Measurements from ENCODE around the gene ZBTB38. TPM values are rescaled to one million over a fixed set of nuclear protein-coding genes. Genes with fewer than 3 reads are reported as not detected.

ZBTB38 gene
- total and polyA plus RNA-seq, 2 donors (not counting 1 experiment from before 2014, with no cell fraction given): 13.8 to 71.2 TPM

DNA sequence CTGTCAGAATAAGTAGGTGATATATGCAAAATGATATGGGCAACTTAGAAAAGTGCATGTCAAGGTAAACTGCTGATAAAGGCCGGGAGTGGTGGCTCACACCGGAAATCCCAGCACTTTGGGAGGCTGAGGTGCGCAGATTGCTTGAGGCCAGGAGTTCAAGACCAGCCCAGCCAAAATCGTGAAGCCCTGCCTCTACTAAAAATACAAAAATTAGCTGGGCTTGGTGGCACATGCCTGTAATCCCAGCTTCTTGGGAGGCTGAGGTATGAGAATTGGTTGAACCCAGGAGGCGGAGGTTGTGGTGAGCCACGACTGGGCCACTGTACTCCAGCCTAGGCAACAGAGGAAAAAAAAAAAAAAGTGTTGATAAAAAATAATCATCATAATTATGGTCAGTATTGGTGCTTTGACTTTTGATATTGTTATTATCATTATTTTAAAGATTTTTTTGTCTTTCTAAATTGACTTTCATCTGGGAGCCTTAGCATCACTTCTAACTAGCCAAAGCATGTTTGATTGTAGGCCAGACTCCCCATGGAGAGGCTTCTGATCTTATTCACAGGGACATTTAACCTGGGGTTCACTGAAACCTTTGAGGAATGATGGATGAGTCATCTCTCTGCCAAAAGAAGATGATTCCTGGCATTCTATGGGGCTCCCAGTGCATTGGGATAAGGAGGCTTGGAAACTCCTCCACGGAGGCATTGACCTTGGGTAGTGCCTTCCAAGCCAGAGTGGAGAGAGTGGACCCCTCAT, 5.6 kb downstream of the ZBTB38 start:
- H3K4me1 ChIP-seq (ENCODE audit: control insufficient read depth in 2 of 2, insufficient read depth in 2 of 2, low read length in 2 of 2): peaks cover 6 to 24% of the 10 kb centered on the region in 2 donors
- intact Hi-C loops (cut with micrococcal nuclease): no loop called here
- CTCF ChIA-PET: interaction anchor here (1.0 to 3.1 kb wide), 8 partner anchors 11 to 81 kb away, joined by 3 to 15 read pairs (median 5); no protein-coding TSS in a partner anchor
- POLR2A ChIA-PET: no interaction called here
- WGBS (ENCODE audit: insufficient coverage): no CpG with 5 or more reads among the region's 7 CpGs
- H3K9ac ChIP-seq (ENCODE audit: low read length): no peak overlapping the region
- H2AFZ ChIP-seq (ENCODE audit: insufficient read depth, low read depth, low read length, poor library complexity, severe bottlenecking): no peak overlapping the region
- H3K79me2 ChIP-seq (ENCODE audit: control insufficient read depth, insufficient read depth, low read length): no peaks in the 10 kb centered on the region
- H3K4me3 ChIP-seq (ENCODE audit: control extremely low read depth in 1 of 5, extremely low read depth in 1 of 5, insufficient read depth in 1 of 5, low read depth in 2 of 5, low read length in 4 of 5): no peak overlapping the region
- no peaks in the 10 kb centered on the region for H4K20me1 ChIP-seq (ENCODE audit: control insufficient read depth, insufficient read depth, low read length, poor library complexity, severe bottlenecking)
- H3K27ac ChIP-seq (ENCODE audit: low read length in 2 of 2): no peak overlapping the region
- no peak overlapping the region for H3K27ac Mint-ChIP-seq
- H3K27me3 ChIP-seq (replicated peaks in 1 of 4; ENCODE audit: control extremely low read depth in 1 of 4, control insufficient read depth in 3 of 4, insufficient read depth in 4 of 4, low read length in 3 of 4): no peaks in the 10 kb centered on the region
- no peak overlapping the region for H3K4me2 ChIP-seq (replicated peaks; ENCODE audit: low read depth, low read length, poor library complexity, severe bottlenecking)
- peaks cover 45% of the 10 kb centered on the region for H3K4me1 Mint-ChIP-seq
- no peaks in the 10 kb centered on the region for H3K9me3 Mint-ChIP-seq (ENCODE audit: insufficient read depth)
- TF ChIP-seq EZH2 (IDR thresholded peaks at IDR 0.05; ENCODE audit: borderline replicate concordance, insufficient read depth, low read depth, low read length, poor library complexity, severe bottlenecking): no peak
- TF ChIP-seq, protein P1, sequence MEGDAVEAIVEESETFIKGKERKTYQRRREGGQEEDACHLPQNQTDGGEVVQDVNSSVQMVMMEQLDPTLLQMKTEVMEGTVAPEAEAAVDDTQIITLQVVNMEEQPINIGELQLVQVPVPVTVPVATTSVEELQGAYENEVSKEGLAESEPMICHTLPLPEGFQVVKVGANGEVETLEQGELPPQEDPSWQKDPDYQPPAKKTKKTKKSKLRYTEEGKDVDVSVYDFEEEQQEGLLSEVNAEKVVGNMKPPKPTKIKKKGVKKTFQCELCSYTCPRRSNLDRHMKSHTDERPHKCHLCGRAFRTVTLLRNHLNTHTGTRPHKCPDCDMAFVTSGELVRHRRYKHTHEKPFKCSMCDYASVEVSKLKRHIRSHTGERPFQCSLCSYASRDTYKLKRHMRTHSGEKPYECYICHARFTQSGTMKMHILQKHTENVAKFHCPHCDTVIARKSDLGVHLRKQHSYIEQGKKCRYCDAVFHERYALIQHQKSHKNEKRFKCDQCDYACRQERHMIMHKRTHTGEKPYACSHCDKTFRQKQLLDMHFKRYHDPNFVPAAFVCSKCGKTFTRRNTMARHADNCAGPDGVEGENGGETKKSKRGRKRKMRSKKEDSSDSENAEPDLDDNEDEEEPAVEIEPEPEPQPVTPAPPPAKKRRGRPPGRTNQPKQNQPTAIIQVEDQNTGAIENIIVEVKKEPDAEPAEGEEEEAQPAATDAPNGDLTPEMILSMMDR (IDR thresholded peaks at IDR 0.05): no peak
- H3K27me3 Mint-ChIP-seq: no peaks in the 10 kb centered on the region
- no peak for DNase-seq
- no peaks in the 10 kb centered on the region for H3K9me3 ChIP-seq (ENCODE audit: control extremely low read depth in 1 of 3, control insufficient read depth in 2 of 3, insufficient read depth in 1 of 3, low read length in 2 of 3)
- H3K36me3 ChIP-seq (replicated peaks in 1 of 2; ENCODE audit: control extremely low read depth in 1 of 2, control insufficient read depth in 1 of 2, extremely low read depth in 1 of 2, insufficient read depth in 2 of 2, low read length in 1 of 2): no peaks in the 10 kb centered on the region
- ATAC-seq (ENCODE audit: low read depth): no peak
- no peak overlapping the region for H3K4me3 Mint-ChIP-seq

Measured in B cell (primary cell).